ENCODE data around the gene NEK1. TPM values are rescaled to one million over a fixed set of nuclear protein-coding genes. Genes with fewer than 3 reads are reported as not detected.
"Not testable (repeated sequence)": the region's sequence is repeated elsewhere in the genome, so short reads cannot be mapped to it uniquely, and the experiment has no call there.

Gene NEK1
- total and polyA plus RNA-seq, 12 donors, result 3.6 to 18.6 (median 15.0) TPM

GRCh38 chr4:169567916-169568315, 44.5 kb downstream of the NEK1 start:
- intact Hi-C loops (cut with DNase I), result loop anchor here in 5 of 10 donors (5.0 to 10.0 kb wide), 5 partner anchors 543 to 646 kb away; partner anchors contain the start of gene CBR4 (in 1 of the 5)
- no peak for DNase-seq
- H3K36me3 ChIP-seq, result peaks cover 0 to 20% (median 0%) of the 10 kb centered on the region in 9 donors

GRCh38 chr4:169566021-169566818, 46.2 kb downstream of the NEK1 start:
- Histone ChIP-seq H3K36me3 (peaks cover 0 to 18% (median 0%) of the 10 kb centered on the region in 9 donors), H3K4me3 (peak overlapping the region in 1 of 10 donors; percentile 18), H3K9me3 (no peaks in the 10 kb centered on the region), H3K4me1 (peaks cover 0 to 17% (median 11%) of the 10 kb centered on the region in 9 donors), H3K27ac (peak overlapping the region in 1 of 10 donors; percentile 18), H3K27me3 (no peaks in the 10 kb centered on the region)
- peak in 7 of 8 donors; percentile 68 to 87 (median 81) for ATAC-seq
- peak; percentile 43 to 86 (median 75) for TF ChIP-seq CTCF (IDR thresholded peaks at IDR 0.05)
- WGBS, 2 donors, result 46 to 57% methylated on average over 2 of the region's 2 CpGs
- peak in 1 of 2 donors; percentile 62 for DNase-seq
- intact Hi-C loops (cut with DNase I), result loop anchor here in 5 of 10 donors (5.0 to 10.0 kb wide), 5 partner anchors 541 to 644 kb away; partner anchors contain the start of gene CBR4 (in 1 of the 5)

More at GRCh38 chr4:169567916-169568315, 44.5 kb downstream of the NEK1 start:
- WGBS, 2 donors, result 61 to 70% methylated on average over 4 of the region's 4 CpGs
- Histone ChIP-seq H3K27me3 (no peaks in the 10 kb centered on the region), H3K9me3 (no peaks in the 10 kb centered on the region), H3K4me1 (peaks cover 0 to 17% (median 11%) of the 10 kb centered on the region in 9 donors), H3K27ac (no peak overlapping the region), H3K4me3 (no peak overlapping the region)
- ATAC-seq, result no peak
- no peak for TF ChIP-seq CTCF (IDR thresholded peaks at IDR 0.05)

GRCh38 chr4:169565606-169566005, 46.8 kb downstream of the NEK1 start:
- H3K36me3 ChIP-seq, result peaks cover 0 to 23% (median 3%) of the 10 kb centered on the region in 9 donors
- ATAC-seq (peak in 5 of 8 donors; percentile 51 to 69 (median 55)), DNase-seq (no peak)
- WGBS, 2 donors, result 37 to 45% methylated on average over 3 of the region's 3 CpGs
- H3K27me3 ChIP-seq, result no peaks in the 10 kb centered on the region
- H3K4me3 ChIP-seq, result peak overlapping the region in 4 of 10 donors; percentile 3 to 18 (median 12)
- H3K27ac ChIP-seq, result peak overlapping the region in 1 of 10 donors; percentile 18
- peaks cover 0 to 17% (median 11%) of the 10 kb centered on the region in 9 donors for H3K4me1 ChIP-seq
- intact Hi-C loops (cut with DNase I), result loop anchor here in 5 of 10 donors (5.0 to 10.0 kb wide), 5 partner anchors 541 to 643 kb away; partner anchors contain the start of gene CBR4 (in 1 of the 5)
- no peaks in the 10 kb centered on the region for H3K9me3 ChIP-seq
- TF ChIP-seq CTCF (IDR thresholded peaks at IDR 0.05), result no peak

- intact Hi-C loops (cut with DNase I), result no loop called here
- H3K27ac ChIP-seq, result no peak overlapping the region
- peaks cover 0 to 16% (median 0%) of the 10 kb centered on the region in 11 donors for H3K9me3 ChIP-seq
- DNase-seq (no peak), ATAC-seq (no peak)
- peaks cover 0 to 7% (median 0%) of the 10 kb centered on the region in 9 donors for H3K4me1 ChIP-seq
- no peaks in the 10 kb centered on the region for H3K27me3 ChIP-seq
- peaks cover 0 to 81% (median 15%) of the 10 kb centered on the region in 9 donors for H3K36me3 ChIP-seq
- H3K4me3 ChIP-seq, result no peak overlapping the region
- WGBS, 2 donors, result 57 to 80% methylated on average over 1 of the region's 1 CpG
- no peak for TF ChIP-seq CTCF (IDR thresholded peaks at IDR 0.05)
Observed at GRCh38 chr4:169557061-169557636, 55.2 kb downstream of the NEK1 start.

GRCh38 chr4:169546548-169546947, 65.8 kb downstream of the NEK1 start:
- Histone ChIP-seq H3K9me3 (peaks cover 0 to 69% (median 10%) of the 10 kb centered on the region in 11 donors), H3K36me3 (peaks cover 0 to 36% (median 16%) of the 10 kb centered on the region in 9 donors)
- H3K27me3 ChIP-seq; H3K4me1 ChIP-seq; DNase-seq; H3K4me3 ChIP-seq; intact Hi-C loops (cut with DNase I); ATAC-seq; H3K27ac ChIP-seq: not testable (repeated sequence)
- 80 to 97% methylated on average over 4 of the region's 4 CpGs for WGBS, 2 donors
